Measurements from ENCODE around the gene ABCA9. TPM values are rescaled to one million over a fixed set of nuclear protein-coding genes. Genes with fewer than 3 reads are reported as not detected.

The ABCA9 gene
- total RNA-seq, 1 experiment from 2014 or later: not detected

DNA sequence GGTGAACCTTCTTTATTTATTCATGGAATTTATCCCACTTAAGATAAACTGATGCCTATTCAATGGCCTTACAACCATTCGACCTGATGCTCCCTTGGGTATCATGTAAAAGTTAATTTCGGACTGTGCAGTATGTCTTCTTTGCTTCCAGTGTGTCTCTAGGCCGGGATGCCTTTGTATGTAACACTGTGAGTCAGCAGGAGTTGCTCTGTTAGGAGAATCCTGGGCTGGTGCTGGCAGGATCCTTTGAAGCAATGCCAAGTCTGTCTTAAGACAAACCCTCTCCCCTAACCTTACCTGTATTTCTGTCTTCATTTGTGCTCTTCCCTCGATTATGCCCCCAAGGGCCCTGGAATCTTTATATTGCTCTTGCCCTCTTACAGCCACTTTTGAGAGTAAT is 67.6 kb downstream of the ABCA9 start:
- WGBS (ENCODE audit: extremely low coverage, insufficient read length, low lambda C conversion rate): no CpG with 5 or more reads among the region's 4 CpGs

More for the DNA sequence above, 67.6 kb downstream of the ABCA9 start:
- H3K9ac ChIP-seq (ENCODE audit: extremely low read depth, insufficient read length, low read length): no peak overlapping the region
- no peaks in the 10 kb centered on the region for H3K9me3 ChIP-seq (ENCODE audit: control insufficient read depth, low read depth, low read length)
- H3K56ac ChIP-seq (ENCODE audit: insufficient read length, low read depth, low read length): no peak overlapping the region
- H3K23me2 ChIP-seq (ENCODE audit: insufficient read length, low read depth, low read length, poor library complexity, severe bottlenecking): no peaks in the 10 kb centered on the region
- Mint-ChIP-seq H3K36me3 (ENCODE audit: insufficient read depth in 1 of 3, low read depth in 3 of 3) (no peaks in the 10 kb centered on the region), H3K27me3 (ENCODE audit: low read depth) (no peaks in the 10 kb centered on the region), H3K4me1 (peaks cover 0 to 7% of the 10 kb centered on the region in 2 experiments; a peak in 2 of 4 replicates), H3K9me3 (no peaks in the 10 kb centered on the region), H3K4me3 (no peak overlapping the region), H3K27ac (no peak overlapping the region)
- H4K8ac ChIP-seq (replicated peaks; ENCODE audit: insufficient read length, low read depth, low read length): no peak overlapping the region
- H3K18ac ChIP-seq (ENCODE audit: insufficient read length, low read depth, low read length): no peak overlapping the region
- H3K4me2 ChIP-seq (ENCODE audit: insufficient read depth, insufficient read length, low read length): no peak overlapping the region
- no peaks in the 10 kb centered on the region for H4K20me1 ChIP-seq (ENCODE audit: control insufficient read depth, insufficient read depth, insufficient read length)
- no peak overlapping the region for H2AK5ac ChIP-seq (ENCODE audit: insufficient read length, low read length)
- no peak overlapping the region for H2AFZ ChIP-seq (ENCODE audit: low read length)
- no peak overlapping the region for H2BK12ac ChIP-seq (ENCODE audit: insufficient read length, low read depth, low read length)
- H2BK120ac ChIP-seq (ENCODE audit: low read depth, low read length, poor library complexity, severe bottlenecking): no peak overlapping the region
- no peaks in the 10 kb centered on the region for H3K4me1 ChIP-seq (ENCODE audit: insufficient read depth, low read length)
- H4K91ac ChIP-seq (ENCODE audit: insufficient read length, low read depth, low read length): no peak overlapping the region
- H3K27me3 ChIP-seq (ENCODE audit: insufficient read depth, low read length): no peaks in the 10 kb centered on the region
- H2BK20ac ChIP-seq (ENCODE audit: low read depth, low read length, poor library complexity, severe bottlenecking): no peak overlapping the region
- H3K4ac ChIP-seq (ENCODE audit: low read depth, low read length): no peak overlapping the region
- no peak overlapping the region for H4K5ac ChIP-seq (ENCODE audit: insufficient read length, low read depth, low read length)
- TF ChIP-seq, protein P1, sequence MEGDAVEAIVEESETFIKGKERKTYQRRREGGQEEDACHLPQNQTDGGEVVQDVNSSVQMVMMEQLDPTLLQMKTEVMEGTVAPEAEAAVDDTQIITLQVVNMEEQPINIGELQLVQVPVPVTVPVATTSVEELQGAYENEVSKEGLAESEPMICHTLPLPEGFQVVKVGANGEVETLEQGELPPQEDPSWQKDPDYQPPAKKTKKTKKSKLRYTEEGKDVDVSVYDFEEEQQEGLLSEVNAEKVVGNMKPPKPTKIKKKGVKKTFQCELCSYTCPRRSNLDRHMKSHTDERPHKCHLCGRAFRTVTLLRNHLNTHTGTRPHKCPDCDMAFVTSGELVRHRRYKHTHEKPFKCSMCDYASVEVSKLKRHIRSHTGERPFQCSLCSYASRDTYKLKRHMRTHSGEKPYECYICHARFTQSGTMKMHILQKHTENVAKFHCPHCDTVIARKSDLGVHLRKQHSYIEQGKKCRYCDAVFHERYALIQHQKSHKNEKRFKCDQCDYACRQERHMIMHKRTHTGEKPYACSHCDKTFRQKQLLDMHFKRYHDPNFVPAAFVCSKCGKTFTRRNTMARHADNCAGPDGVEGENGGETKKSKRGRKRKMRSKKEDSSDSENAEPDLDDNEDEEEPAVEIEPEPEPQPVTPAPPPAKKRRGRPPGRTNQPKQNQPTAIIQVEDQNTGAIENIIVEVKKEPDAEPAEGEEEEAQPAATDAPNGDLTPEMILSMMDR (conservative IDR thresholded peaks at IDR 0.05): no peak
- DNase-seq: no peak
- no peak overlapping the region for H3K23ac ChIP-seq (ENCODE audit: insufficient read length, low read depth, low read length)
- no peak overlapping the region for H3K14ac ChIP-seq (ENCODE audit: insufficient read depth, low read length)
- no peak overlapping the region for H2BK15ac ChIP-seq (ENCODE audit: low read depth, low read length)
- no peak overlapping the region for H3K27ac ChIP-seq (ENCODE audit: insufficient read length, low read depth, low read length)
- no peaks in the 10 kb centered on the region for H3K79me2 ChIP-seq (ENCODE audit: insufficient read depth, low read length)
- no peak overlapping the region for H3T11ph ChIP-seq (ENCODE audit: low read length)
- H2BK5ac ChIP-seq (ENCODE audit: insufficient read length, low read length): no peak overlapping the region
- no peaks in the 10 kb centered on the region for H3K79me1 ChIP-seq (ENCODE audit: insufficient read depth, low read depth, low read length, poor library complexity, severe bottlenecking)

Measured in H9 (cell line).